H1 (cell line): Measurements from ENCODE around the gene BTBD18.

Experiments
- CTCF ChIP-seq, 3 experiments: IDR thresholded peaks; 1 replicate in 2 of 3; 2 replicates in 1 of 3; pipeline versions ENCODE4 v1.5.1 to v1.6.1; 2011; ENCODE audit warnings: low read length in 3 of 3, mild to moderate bottlenecking in 3 of 3, inconsistent platforms in 2 of 3, low read depth in 1 of 3, moderate library complexity in 1 of 3; ENCODE audit not compliant: insufficient read depth in 1 of 3; ENCODE audit errors: control extremely low read depth in 1 of 3
- EP300 ChIP-seq, 2 experiments: IDR thresholded peaks; 1 replicate in 1 of 2; 2 replicates in 1 of 2; pipeline ENCODE4 v1.6.1; 2011 to 2012; ENCODE audit warnings: low read depth in 2 of 2, low read length in 2 of 2, mild to moderate bottlenecking in 2 of 2, borderline replicate concordance in 1 of 2, inconsistent platforms in 1 of 2, moderate library complexity in 1 of 2
- EZH2 ChIP-seq: fragments of 200-600 bp; sonication (generic); IDR thresholded peaks from 2 replicates; pipeline ENCODE4 v1.7.1; 2012; ENCODE audit warnings: low read depth, mild to moderate bottlenecking, moderate library complexity, low read length, inconsistent platforms; ENCODE audit not compliant: severe bottlenecking
- GABPA ChIP-seq: IDR thresholded peaks from 2 replicates; pipeline ENCODE4 v1.6.1; 2011; ENCODE audit warnings: mild to moderate bottlenecking, low read length, moderate library complexity, borderline replicate concordance; ENCODE audit not compliant: insufficient read depth
- MAX ChIP-seq: IDR thresholded peaks from 2 replicates; pipeline ENCODE4 v1.6.1; 2012; ENCODE audit warnings: inconsistent platforms
- POLR2A ChIP-seq, 2 experiments: IDR thresholded peaks; 1 replicate in 1 of 2; 2 replicates in 1 of 2; pipeline ENCODE4 v1.6.1; 2011; ENCODE audit warnings: low read depth in 2 of 2, low read length in 2 of 2, mild to moderate bottlenecking in 2 of 2; ENCODE audit errors: control extremely low read depth in 1 of 2
- SRF ChIP-seq: IDR thresholded peaks from 2 replicates; pipeline ENCODE4 v1.6.1; 2011; ENCODE audit warnings: mild to moderate bottlenecking, low read depth, low read length, moderate library complexity
- TCF12 ChIP-seq: IDR thresholded peaks from 2 replicates; pipeline ENCODE4 v1.6.1; 2011; ENCODE audit warnings: low read depth, mild to moderate bottlenecking, low read length
- TF ChIP-seq, protein P1 (sequence below): IDR thresholded peaks from 2 replicates; pipeline ENCODE4 v1.6.1; 2011; ENCODE audit warnings: low read depth, mild to moderate bottlenecking, low read length; ENCODE audit not compliant: insufficient read depth

DNA sequence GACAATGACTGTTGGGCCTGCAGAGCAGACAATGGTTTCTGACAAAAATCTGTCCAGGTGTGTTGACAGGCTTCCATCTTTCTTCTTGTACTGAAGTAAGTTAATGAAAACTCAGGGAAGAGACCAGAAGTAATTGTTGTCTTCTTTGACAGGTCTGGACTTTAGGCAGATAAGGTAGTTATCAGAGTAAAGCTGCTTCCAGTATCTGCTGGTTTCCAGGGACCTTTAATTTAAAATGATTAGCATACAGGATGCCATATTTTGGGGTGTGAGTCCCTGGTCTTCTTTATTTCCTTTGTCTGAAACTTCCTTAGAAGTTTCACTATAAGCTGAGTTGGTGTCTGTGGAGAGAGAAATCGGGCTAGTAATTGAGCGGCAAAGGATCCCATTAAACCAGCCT, 37.8 kb downstream of the BTBD18 start:
- TF ChIP-seq EP300 (IDR thresholded peaks at IDR 0.05; ENCODE audit: borderline replicate concordance in 1 of 2, low read depth in 2 of 2, low read length in 2 of 2) (no peak), POLR2A (IDR thresholded peaks at IDR 0.05; ENCODE audit: control extremely low read depth in 1 of 2, low read depth in 2 of 2, low read length in 2 of 2) (no peak), CTCF (IDR thresholded peaks at IDR 0.05; ENCODE audit: control extremely low read depth in 1 of 3, insufficient read depth in 1 of 3, low read depth in 1 of 3, low read length in 3 of 3) (no peak), SRF (no peak), MAX (no peak), GABPA (no peak), TCF12 (no peak), EZH2 (no peak)
- TF ChIP-seq, protein P1, sequence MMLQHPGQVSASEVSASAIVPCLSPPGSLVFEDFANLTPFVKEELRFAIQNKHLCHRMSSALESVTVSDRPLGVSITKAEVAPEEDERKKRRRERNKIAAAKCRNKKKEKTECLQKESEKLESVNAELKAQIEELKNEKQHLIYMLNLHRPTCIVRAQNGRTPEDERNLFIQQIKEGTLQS, result no peak
